Jurkat, Clone E6-1 (cell line): Measurements from ENCODE around the gene AJAP1.
"Not testable (repeated sequence)": the region's sequence is repeated elsewhere in the genome, so short reads cannot be mapped to it uniquely, and the experiment has no call there.

ENCODE experiments used
- DNase-seq: peaks from one replicate; pipeline ENCODE4 v3.0.0-alpha.2; 2011; ENCODE audit warnings: low read depth, low spot score
- H3K4me3 ChIP-seq: 2 replicates; pipeline ENCODE4 v1.5.1; 2011; ENCODE audit warnings: mild to moderate bottlenecking, low read length, control low read depth, moderate library complexity

Gene AJAP1

DNA sequence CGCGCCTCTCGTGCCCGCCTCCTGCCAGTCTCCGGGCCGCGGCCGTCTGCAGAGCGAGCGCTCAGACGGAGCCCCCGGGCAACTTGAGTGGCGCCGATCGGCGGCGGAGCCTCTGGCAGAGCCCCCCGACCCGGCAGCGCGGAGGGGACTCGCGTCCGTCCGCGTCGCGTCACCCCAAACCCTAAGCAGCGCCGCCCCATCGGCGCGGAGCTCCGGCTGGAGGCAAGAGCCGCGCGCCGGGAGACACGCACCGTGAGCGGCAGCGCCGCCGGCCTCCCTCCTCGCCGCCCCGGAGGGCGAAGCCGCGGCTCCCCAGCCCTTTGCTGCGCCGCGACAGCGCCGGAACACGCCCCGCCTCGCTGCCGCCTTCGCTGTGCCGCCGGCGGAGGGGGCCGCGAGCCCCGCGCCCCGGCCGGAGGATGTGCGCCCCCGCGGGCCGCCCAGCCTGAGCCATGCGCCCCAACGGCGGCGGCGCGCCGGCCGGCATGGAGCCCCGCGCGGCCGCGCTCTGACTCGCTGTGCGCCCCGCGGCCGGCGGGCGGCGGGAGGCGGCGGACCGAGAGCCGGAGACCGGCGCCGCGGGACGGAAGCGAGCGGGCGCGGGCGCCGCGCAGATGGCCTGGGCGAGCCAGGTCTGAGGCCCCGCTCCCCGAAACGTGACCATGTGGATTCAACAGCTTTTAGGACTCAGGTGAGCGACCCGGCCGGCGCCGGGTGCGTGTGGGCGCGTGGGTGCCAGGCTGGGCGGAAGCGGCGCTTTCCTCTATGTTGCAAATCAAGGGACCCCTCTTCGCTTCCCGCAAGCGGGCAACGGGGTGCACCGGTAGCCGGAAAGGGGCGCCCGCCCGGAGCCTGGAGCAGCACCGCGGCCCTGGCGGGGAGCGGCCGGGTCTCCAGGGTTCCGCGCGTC lies 610 bp downstream of the AJAP1 start:
- H3K4me3 ChIP-seq, result no peak overlapping the region
- DNase-seq, result no peak

GRCh38 chr1:4655674-4656532 lies 1.5 kb downstream of the AJAP1 start:
- DNase-seq, result no peak
- no peak overlapping the region for H3K4me3 ChIP-seq

DNA sequence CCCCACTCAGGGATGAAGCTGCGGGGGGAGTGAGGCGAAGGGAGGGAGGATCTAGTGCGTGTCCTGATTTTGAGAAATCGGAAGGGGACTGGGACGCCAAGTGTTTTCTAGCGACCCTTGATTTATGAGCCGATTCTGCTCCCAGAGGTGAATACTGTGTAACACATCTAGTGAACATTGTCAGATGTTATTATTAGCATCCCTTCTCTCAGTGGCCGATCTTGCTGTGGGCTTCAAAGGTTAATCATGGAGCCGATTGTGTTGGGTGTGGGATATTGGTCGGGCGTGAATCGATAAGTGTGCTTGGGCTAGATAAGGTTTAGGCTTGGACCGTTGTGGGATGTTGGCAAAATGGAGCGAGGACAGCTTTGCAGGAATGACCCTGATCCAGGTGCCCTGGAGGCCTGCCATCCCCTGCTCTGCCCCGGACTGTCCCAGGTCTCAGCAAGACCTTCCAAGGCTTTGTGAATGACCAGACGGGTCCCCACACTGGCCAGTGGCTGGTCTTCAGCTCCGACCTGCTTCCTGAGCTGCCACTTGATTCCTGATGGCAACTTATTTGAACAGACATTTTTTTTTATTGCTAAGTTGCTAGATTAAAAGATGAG lies 2.2 kb downstream of the AJAP1 start:
- no peak for DNase-seq
- no peak overlapping the region for H3K4me3 ChIP-seq

- no peak for DNase-seq
- H3K4me3 ChIP-seq, result no peak overlapping the region
Measured at GRCh38 chr1:4657244-4657789, 2.9 kb downstream of the AJAP1 start.

DNA sequence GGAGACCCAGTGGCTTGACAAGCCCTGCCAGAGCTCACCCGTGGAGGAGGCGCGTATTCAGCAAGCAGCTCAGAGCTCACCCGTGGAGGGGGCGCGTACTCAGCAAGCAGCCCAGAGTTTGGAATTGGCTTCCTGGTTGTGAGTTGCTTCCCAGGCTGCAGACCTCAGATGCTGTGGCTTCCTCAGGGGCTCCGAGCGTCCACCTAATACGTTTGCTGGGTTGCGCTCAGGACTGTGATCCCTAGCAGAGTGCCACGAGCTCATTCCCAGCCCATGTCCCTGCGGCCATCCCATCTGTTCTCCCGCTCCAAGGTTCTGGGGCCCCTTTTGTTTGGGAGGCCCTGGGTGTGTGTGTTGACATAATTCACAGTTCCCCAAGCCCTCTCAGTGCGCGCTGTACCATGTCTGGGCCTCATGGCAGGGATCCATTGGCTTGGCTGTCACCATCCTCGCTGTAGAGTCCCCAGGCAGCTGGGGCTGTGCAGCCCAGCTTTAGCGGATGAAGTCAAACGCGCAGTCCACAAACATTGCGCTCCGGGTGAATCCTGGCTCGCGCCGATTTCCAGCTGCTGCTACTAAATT lies 3.6 kb downstream of the AJAP1 start:
- no peak overlapping the region for H3K4me3 ChIP-seq
- DNase-seq, result no peak

DNA sequence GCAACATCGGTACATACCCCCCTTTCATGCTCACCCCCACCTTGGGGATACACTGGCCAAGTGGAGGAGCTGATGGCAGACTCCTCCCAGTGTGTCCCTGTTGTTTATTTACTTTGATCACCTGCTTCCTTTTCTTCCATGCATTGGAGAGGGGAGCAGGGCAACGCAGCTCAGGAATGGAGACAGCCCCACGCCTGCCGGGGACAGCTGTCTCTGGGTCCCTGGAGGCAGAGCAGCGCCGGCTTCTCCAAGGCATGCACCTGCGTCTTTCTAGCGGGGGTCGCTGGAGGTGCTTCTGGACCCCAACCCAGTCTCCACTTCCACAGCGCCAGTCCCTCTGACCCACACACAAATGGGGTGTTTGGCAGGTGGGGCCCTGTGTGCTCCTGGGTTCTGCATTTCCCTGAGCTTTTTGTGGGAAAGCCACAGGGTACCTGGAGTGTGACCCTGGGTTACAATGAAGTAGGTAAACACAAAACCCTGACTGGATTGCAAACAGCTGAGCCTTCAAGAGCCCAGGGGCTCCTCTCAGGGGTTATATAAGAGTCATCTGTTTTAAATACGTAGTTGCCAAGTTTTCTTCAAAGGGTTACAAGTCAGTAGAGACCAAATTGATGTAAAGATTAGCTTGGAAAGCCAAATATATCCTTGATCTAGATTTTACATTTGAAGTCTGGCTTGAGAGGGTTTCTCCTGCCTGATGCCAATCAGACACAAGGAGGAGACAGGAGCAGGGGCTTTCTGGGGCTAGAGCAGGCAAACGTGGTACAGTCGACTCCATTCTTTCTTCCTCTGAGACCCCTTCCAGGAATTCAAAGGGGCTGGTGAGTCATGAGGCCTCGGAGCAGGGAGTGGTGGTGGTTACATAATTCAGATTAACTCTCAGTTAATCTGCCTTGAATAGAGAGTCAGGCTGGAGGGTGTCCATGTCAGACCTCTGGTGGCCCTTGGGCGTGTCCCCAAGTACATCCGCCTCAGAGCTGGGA lies 4.5 kb downstream of the AJAP1 start:
- no peak for DNase-seq

GRCh38 chr1:4660917-4661594 lies 6.6 kb downstream of the AJAP1 start:
- no peak for DNase-seq
- no peak overlapping the region for H3K4me3 ChIP-seq

More for the DNA sequence above, 4.5 kb downstream of the AJAP1 start:
- H3K4me3 ChIP-seq, result no peak overlapping the region

- no peak overlapping the region for H3K4me3 ChIP-seq
- no peak for DNase-seq
Measured at GRCh38 chr1:4661595-4661917, 7.1 kb downstream of the AJAP1 start.

DNA sequence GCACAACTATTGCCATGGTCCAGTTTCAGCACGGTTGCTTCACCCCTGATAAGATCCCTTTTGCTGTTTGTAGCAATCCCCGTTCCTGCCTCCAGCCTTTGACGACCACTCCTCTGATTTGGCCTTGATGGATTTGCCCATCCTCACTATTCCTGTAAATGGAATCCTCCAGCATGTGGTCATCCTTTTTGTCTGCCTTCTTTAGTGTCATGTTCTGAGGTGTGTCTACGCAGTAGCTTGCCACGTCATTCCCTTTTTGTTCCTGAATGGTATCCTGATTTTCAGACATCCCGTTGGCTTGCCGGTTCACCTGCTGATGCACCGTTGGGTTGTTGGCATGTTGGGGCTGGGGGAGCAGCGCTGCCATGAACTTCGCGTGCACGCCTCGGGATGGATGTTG lies 7.8 kb downstream of the AJAP1 start:
- no peak for DNase-seq
- H3K4me3 ChIP-seq, result no peak overlapping the region

- no peak for DNase-seq
- no peak overlapping the region for H3K4me3 ChIP-seq
Measured at GRCh38 chr1:4662723-4663122, 8.3 kb downstream of the AJAP1 start.

GRCh38 chr1:4664095-4664494 lies 9.7 kb downstream of the AJAP1 start:
- no peak for DNase-seq
- no peak overlapping the region for H3K4me3 ChIP-seq

DNA sequence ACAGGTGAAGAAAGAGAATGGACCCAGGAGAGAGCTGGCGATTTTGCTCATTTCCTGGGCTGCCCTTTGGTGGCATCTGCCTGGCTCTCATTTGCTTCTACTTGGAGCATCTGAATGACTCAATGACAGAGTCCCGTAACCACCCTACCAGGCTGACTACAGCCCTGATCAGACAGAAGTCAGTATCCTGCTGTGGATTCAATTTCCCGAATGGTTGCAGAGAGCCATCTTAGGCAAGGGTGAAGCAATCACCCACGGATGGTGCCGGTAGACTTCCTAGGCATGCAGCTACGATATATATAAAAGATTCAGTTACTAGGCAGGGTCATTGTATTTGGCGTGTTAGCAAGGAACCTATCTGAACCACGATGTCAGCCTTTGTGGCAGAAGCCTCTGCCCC lies 10.2 kb downstream of the AJAP1 start:
- no peak overlapping the region for H3K4me3 ChIP-seq
- DNase-seq, result no peak

GRCh38 chr1:4665456-4665855 lies 11.0 kb downstream of the AJAP1 start:
- H3K4me3 ChIP-seq, result no peak overlapping the region
- no peak for DNase-seq

GRCh38 chr1:4666683-4667082 lies 12.3 kb downstream of the AJAP1 start:
- not testable (repeated sequence) for DNase-seq, H3K4me3 ChIP-seq

GRCh38 chr1:4668743-4669700 lies 14.6 kb downstream of the AJAP1 start:
- H3K4me3 ChIP-seq, result no peak overlapping the region
- DNase-seq, result no peak

DNA sequence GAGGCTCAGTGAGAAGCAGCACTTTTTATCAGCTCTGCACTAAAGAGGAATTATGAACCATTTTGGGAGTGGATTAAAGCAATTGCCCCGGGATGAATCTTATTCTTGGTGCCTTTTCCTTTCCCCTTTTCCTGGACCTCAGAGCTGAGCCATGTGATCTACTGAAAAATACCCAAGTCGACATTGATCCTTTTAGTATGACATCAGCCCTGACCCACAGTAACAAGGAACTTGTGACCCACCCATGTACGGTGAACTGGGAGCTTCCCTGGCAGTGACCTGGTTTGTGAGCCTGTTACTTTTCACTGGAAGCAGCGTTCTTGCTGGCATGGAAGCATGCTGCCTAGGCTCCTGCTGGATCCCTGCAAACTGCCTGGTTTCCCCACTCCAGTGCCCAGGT lies 15.9 kb downstream of the AJAP1 start:
- DNase-seq, result no peak
- no peak overlapping the region for H3K4me3 ChIP-seq

- H3K4me3 ChIP-seq, result no peak overlapping the region
Measured at GRCh38 chr1:4671828-4672227, 17.4 kb downstream of the AJAP1 start.

More at GRCh38 chr1:4671828-4672227, 17.4 kb downstream of the AJAP1 start:
- DNase-seq, result no peak
